ENCODE data around the gene ODC1. TPM values are rescaled to one million over a fixed set of nuclear protein-coding genes. Genes with fewer than 3 reads are reported as not detected.

Gene ODC1
- total RNA-seq, 1 donor from 2014 or later = 12.1 TPM

DNA sequence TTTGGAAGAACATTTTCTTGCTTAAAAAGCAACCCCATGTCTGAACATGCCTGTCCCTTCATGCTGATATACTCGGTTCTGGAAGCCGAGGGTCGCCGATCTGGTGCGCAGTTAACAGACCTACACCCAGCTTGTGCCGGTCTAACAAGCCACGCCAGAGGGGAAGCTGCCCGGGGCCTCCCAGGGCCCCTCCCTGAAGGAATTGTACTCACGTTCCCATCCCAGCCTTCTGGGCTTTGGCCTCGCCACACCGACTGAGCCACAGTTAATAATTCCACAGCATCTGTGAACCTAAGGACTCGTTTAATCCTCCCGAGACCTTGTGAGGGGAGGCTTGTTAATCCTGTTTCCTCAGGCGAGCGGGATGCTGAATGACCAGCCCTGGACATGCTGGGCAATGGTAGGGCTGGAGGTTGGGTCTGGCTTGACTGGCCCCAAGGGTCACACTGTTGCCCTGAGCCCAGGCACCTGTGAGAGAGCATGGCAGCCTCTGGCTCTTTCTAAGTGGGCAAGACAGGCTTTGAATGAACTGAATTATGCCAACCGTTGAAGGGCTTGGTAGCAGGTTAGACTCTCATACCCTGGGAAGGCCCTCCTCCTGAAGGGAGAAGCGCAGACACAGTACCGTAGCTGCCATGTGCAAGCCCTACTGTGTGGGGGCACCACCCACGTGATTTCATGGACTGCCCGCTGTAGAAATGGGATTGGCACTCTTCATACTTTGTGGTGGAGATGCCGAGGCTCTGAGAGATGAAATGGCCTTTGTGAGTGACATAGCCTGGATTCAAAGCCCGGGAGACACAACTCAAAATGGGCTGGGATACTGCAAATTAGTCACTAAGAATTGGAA lies 27.9 kb upstream of the ODC1 start:
- no peak overlapping the region for H3K27ac Mint-ChIP-seq (ENCODE audit: unreplicated experiment)
- TF ChIP-seq, protein P1, sequence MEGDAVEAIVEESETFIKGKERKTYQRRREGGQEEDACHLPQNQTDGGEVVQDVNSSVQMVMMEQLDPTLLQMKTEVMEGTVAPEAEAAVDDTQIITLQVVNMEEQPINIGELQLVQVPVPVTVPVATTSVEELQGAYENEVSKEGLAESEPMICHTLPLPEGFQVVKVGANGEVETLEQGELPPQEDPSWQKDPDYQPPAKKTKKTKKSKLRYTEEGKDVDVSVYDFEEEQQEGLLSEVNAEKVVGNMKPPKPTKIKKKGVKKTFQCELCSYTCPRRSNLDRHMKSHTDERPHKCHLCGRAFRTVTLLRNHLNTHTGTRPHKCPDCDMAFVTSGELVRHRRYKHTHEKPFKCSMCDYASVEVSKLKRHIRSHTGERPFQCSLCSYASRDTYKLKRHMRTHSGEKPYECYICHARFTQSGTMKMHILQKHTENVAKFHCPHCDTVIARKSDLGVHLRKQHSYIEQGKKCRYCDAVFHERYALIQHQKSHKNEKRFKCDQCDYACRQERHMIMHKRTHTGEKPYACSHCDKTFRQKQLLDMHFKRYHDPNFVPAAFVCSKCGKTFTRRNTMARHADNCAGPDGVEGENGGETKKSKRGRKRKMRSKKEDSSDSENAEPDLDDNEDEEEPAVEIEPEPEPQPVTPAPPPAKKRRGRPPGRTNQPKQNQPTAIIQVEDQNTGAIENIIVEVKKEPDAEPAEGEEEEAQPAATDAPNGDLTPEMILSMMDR (IDR thresholded peaks at IDR 0.05; ENCODE audit: unreplicated experiment) = no peak
- H3K4me3 Mint-ChIP-seq (ENCODE audit: unreplicated experiment) = no peak overlapping the region
- no peaks in the 10 kb centered on the region for H3K36me3 Mint-ChIP-seq (ENCODE audit: low read depth, unreplicated experiment)
- H3K9me3 Mint-ChIP-seq (ENCODE audit: unreplicated experiment) = no peaks in the 10 kb centered on the region
- no peak for DNase-seq (ENCODE audit: low spot score)
- H3K27me3 Mint-ChIP-seq (ENCODE audit: unreplicated experiment) = peaks cover 2% of the 10 kb centered on the region
- H3K4me1 Mint-ChIP-seq (ENCODE audit: unreplicated experiment) = peaks cover 3% of the 10 kb centered on the region

DNA sequence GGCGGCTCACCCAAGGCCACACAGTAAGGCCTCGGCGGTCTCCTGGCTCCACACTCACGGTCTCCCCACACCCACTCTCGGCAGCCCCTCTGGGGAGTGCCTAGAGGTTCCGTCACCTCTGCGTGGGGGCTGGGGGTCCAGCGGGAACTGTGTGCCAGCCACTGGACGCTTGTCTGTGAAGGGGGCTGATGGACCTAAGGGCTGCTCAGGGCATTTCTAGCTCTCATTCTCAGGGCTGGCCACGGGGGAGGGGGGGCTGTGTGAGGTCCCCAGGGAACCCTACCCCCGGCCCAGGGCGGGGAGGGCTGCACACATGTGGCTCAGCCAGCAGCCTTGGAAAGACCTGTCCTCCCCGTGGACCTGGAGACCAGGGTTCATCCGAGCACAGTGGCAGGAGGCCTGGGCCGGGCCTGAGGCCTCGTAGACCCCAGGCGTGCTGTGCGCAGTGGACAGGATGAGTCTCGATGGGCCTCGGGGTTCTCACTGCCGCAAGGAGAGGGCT lies 27.1 kb upstream of the ODC1 start:
- H3K4me3 Mint-ChIP-seq (ENCODE audit: unreplicated experiment) = no peak overlapping the region
- DNase-seq (ENCODE audit: low spot score) = no peak
- H3K4me1 Mint-ChIP-seq (ENCODE audit: unreplicated experiment) = peaks cover 3% of the 10 kb centered on the region
- H3K27me3 Mint-ChIP-seq (ENCODE audit: unreplicated experiment) = peaks cover 2% of the 10 kb centered on the region
- H3K9me3 Mint-ChIP-seq (ENCODE audit: unreplicated experiment) = no peaks in the 10 kb centered on the region
- H3K27ac Mint-ChIP-seq (ENCODE audit: unreplicated experiment) = no peak overlapping the region
- no peaks in the 10 kb centered on the region for H3K36me3 Mint-ChIP-seq (ENCODE audit: low read depth, unreplicated experiment)
- TF ChIP-seq, protein P1 (IDR thresholded peaks at IDR 0.05; ENCODE audit: unreplicated experiment) = no peak

DNA sequence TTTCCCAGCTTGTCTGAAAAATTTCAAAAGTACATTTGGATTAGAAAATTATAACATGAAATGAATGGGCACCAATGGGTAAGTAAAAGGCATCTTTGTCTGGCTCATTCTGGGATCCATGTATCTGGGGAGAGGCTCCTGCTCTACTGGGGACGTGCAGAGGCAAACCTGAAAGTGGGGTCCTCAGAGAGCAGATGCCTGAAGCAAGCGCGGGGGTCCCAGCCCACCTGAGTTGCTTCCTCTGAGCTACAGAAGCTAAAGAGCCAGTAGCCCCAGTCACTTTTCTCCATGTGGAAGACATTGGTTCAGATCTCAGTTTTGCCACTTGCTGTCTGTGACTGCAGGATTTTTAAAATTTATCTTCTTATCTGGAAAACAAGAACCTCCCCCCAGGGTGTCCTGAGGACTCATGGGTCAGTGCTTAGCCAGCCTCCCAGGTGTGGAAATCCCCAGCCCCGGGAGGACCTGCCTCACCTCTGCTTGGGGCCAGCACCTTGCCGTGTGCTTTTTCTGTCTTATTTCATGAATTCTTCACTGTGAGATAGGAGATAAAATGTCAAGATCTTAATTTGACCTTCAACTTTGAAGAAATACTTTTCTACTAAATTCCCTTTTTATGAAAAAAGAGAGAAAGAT lies 25.1 kb upstream of the ODC1 start:
- no peak for DNase-seq (ENCODE audit: low spot score)
- Mint-ChIP-seq H3K27ac (ENCODE audit: unreplicated experiment) (no peak overlapping the region), H3K27me3 (ENCODE audit: unreplicated experiment) (peaks cover 6% of the 10 kb centered on the region), H3K36me3 (ENCODE audit: low read depth, unreplicated experiment) (no peaks in the 10 kb centered on the region), H3K4me3 (ENCODE audit: unreplicated experiment) (no peak overlapping the region), H3K4me1 (ENCODE audit: unreplicated experiment) (peaks cover 3% of the 10 kb centered on the region), H3K9me3 (ENCODE audit: unreplicated experiment) (no peaks in the 10 kb centered on the region)
- TF ChIP-seq, protein P1 (IDR thresholded peaks at IDR 0.05; ENCODE audit: unreplicated experiment) = no peak

DNA sequence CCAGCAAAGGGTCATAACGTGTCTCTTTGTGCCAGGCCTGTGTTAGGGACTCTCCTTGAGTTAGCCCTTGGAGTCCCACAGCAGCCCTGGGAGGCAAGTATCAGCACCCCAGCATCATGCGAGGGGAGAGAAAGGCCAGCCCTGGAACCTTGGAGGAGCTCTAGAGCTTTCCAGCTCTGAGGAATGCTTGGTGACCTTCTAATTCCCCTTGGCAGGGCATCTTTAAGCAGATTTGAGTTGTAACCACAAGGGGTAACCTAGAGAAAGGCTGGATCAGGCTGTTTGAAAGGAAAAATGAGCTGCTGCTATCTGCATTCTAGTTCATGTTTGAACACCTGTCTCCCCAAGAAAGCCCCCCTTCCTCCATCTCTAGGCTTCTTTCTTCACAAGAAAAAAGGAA lies 23.8 kb upstream of the ODC1 start:
- H3K36me3 Mint-ChIP-seq (ENCODE audit: low read depth, unreplicated experiment) = no peaks in the 10 kb centered on the region
- no peaks in the 10 kb centered on the region for H3K4me1 Mint-ChIP-seq (ENCODE audit: unreplicated experiment)
- H3K27ac Mint-ChIP-seq (ENCODE audit: unreplicated experiment) = no peak overlapping the region
- H3K27me3 Mint-ChIP-seq (ENCODE audit: unreplicated experiment) = peaks cover 6% of the 10 kb centered on the region
- TF ChIP-seq, protein P1 (IDR thresholded peaks at IDR 0.05; ENCODE audit: unreplicated experiment) = no peak
- no peak overlapping the region for H3K4me3 Mint-ChIP-seq (ENCODE audit: unreplicated experiment)
- H3K9me3 Mint-ChIP-seq (ENCODE audit: unreplicated experiment) = no peaks in the 10 kb centered on the region
- DNase-seq (ENCODE audit: low spot score) = no peak

Measured in endothelial cell (in vitro differentiated cells).